ENCODE data around the gene SEMA3E.
"Not testable (repeated sequence)": the region's sequence is repeated elsewhere in the genome, so short reads cannot be mapped to it uniquely, and the experiment has no call there.

SEMA3E gene

GRCh38 chr7:83457022-83457892 lies 191.7 kb downstream of the SEMA3E start:
- FAIRE-seq = no peak
- DNase-seq (ENCODE audit: insufficient read length, low spot score) = no peak

GRCh38 chr7:83456413-83456812 lies 192.5 kb downstream of the SEMA3E start:
- FAIRE-seq (no peak), DNase-seq (ENCODE audit: insufficient read length, low spot score) (no peak)

DNA sequence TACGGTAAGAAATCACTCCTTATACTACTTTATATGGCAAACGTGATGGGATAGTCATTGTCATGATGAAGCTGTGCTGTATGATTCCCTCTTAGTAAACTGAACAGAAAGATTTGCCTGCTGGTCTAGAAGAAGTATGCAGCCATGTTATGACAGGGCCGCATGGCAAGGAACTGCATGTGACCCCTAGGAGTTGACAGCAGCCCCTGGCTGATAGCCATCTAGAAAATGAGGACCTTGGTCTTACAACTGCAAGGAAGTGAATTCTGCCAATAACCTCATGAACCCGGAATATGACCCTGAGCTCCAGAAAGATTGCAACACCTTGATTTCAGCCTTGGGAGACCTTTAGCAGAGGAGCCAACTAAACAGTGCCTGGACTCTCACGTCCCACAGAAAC lies 193.3 kb downstream of the SEMA3E start:
- FAIRE-seq (no peak), DNase-seq (ENCODE audit: insufficient read length, low spot score) (no peak)

GRCh38 chr7:83452256-83452655 lies 196.7 kb downstream of the SEMA3E start:
- DNase-seq (ENCODE audit: insufficient read length, low spot score) (no peak), FAIRE-seq (no peak)

DNA sequence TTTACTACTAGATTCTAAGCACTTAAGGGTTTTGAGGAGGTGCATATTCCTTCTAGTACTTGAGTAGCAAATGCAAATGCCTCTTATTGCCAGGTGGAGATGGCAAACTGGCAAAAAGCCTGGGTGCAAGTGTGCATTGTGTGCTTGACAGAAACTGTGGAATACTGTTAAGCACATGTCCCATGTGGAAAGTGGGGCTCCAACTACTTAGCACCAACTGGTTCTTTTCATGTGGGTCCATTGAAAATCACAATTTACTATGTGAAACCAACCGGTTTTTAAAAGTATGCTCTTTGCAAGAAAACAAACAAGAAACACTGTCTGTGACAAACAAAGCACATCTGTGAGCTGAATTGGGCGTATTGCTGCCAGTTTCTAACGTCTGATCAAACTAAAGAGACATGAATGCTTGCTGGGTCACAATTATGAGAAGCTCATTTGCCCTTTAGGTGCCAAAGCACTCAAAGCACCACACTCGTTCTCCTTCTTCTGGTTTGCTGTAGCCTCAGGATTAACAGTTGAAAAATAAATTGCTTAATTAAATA lies 197.4 kb downstream of the SEMA3E start:
- FAIRE-seq (no peak), DNase-seq (ENCODE audit: insufficient read length, low spot score) (no peak)

- DNase-seq (ENCODE audit: insufficient read length, low spot score) (no peak), FAIRE-seq (no peak)
Observed at GRCh38 chr7:83449781-83450180, 199.2 kb downstream of the SEMA3E start.

- FAIRE-seq = no peak
Observed at GRCh38 chr7:83447681-83448080, 201.3 kb downstream of the SEMA3E start.

DNA sequence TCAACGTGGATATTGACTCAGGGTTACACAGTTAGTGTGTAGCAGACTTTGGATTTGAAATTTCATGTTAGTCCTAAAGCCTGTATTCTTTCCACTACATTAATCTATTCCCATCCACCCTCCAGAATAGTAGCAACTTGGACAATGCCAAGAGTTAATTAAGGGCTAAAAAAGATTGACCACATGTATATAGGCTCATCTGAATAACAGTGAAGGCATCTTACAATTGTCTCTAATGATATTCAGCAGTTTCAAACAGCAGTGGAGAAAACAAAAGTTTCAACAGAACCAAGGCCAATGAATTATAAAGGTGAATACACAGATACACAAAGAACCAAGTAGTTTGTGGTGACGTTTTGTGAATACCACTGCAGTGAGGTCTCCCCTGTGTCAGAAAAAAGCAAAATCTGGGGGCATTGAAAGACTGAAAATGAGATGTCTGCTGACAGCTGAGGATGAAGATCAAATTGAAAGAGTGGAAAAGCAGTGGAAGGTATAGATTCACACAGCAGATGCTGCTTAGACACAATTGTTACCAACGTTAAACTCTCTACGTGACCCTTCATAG lies 202.8 kb downstream of the SEMA3E start:
- FAIRE-seq (no peak), DNase-seq (ENCODE audit: insufficient read length, low spot score) (no peak)

More at GRCh38 chr7:83447681-83448080, 201.3 kb downstream of the SEMA3E start:
- DNase-seq (ENCODE audit: insufficient read length, low spot score) = no peak

GRCh38 chr7:83442911-83443310 lies 206.0 kb downstream of the SEMA3E start:
- FAIRE-seq = no peak
- DNase-seq (ENCODE audit: insufficient read length, low spot score) = no peak

- DNase-seq (ENCODE audit: insufficient read length, low spot score) = no peak
Observed at GRCh38 chr7:83439026-83439425, 209.9 kb downstream of the SEMA3E start.

GRCh38 chr7:83430289-83430688 lies 218.7 kb downstream of the SEMA3E start:
- not testable (repeated sequence) for FAIRE-seq; DNase-seq (ENCODE audit: insufficient read length, low spot score)

More at GRCh38 chr7:83439026-83439425, 209.9 kb downstream of the SEMA3E start:
- no peak for FAIRE-seq

DNA sequence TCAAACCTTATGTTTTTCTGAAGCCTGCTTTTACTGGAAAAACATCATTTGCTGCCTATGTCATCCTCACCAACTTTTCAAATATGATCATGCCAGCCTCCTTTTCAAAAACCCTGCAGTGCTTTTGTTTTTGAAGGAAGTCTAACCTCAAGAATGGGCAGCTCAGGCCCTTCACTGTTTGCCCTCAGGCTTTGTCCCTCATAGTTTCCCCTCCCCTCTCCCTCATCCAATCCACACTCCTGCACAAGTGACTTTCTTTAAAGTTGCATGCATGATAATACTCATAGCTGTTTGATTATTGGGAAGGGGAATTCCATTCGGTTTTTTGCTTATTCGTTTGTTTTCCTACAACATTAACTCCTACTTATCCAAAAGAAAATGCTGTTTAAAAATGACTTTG lies 219.4 kb downstream of the SEMA3E start:
- FAIRE-seq (no peak), DNase-seq (ENCODE audit: insufficient read length, low spot score) (no peak)

- no peak for FAIRE-seq
- DNase-seq (ENCODE audit: insufficient read length, low spot score) = no peak
Observed at GRCh38 chr7:83427884-83428283, 221.1 kb downstream of the SEMA3E start.

GRCh38 chr7:83426325-83426724 lies 222.6 kb downstream of the SEMA3E start:
- no peak for FAIRE-seq
- DNase-seq (ENCODE audit: insufficient read length, low spot score) = no peak

- DNase-seq (ENCODE audit: insufficient read length, low spot score) (no peak), FAIRE-seq (no peak)
Observed at GRCh38 chr7:83419013-83419412, 229.9 kb downstream of the SEMA3E start.

DNA sequence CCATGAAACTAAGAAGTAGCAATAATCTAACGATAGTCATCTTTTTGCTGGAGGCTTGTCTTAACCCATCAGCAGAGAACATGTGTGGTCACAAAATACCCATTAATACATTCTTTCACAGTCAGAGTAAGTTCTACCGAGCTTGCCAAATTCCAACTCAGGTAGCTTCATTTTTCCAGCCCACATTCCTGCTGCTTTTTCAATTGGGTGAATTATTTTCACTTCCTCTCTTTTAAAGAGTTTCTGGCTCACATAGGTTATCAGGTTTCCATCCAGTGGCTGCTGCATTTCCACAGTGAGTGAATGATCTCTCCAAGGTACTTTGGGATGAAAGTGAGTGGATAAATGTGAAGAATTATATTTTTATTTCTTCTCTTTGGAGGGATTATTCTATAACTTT lies 233.1 kb downstream of the SEMA3E start:
- no peak for FAIRE-seq
- no peak for DNase-seq (ENCODE audit: insufficient read length, low spot score)

DNA sequence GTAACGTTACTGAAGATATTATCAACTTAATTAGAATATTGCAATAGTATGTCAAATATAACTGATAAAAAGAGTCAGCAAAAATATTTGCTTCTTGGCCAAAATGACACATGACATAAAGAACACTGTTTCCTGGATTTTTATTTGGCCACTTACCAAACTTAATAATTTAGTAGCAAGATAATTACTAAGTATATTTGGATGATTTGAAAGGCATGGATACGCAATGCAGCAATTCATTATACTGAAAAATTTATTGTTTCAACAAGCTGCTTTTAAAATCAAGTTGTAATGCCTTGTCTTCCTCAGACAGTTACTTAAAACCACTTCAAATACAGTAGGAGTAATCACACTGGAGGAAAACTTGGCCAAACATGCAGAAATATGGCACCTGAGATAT lies 234.0 kb downstream of the SEMA3E start:
- DNase-seq (ENCODE audit: insufficient read length, low spot score) (no peak), FAIRE-seq (no peak)

- no peak for DNase-seq (ENCODE audit: insufficient read length, low spot score)
- no peak for FAIRE-seq
Observed at GRCh38 chr7:83413831-83414230, 235.1 kb downstream of the SEMA3E start.

GRCh38 chr7:83413424-83413823 lies 235.5 kb downstream of the SEMA3E start:
- DNase-seq (ENCODE audit: insufficient read length, low spot score) = no peak
- no peak for FAIRE-seq

DNA sequence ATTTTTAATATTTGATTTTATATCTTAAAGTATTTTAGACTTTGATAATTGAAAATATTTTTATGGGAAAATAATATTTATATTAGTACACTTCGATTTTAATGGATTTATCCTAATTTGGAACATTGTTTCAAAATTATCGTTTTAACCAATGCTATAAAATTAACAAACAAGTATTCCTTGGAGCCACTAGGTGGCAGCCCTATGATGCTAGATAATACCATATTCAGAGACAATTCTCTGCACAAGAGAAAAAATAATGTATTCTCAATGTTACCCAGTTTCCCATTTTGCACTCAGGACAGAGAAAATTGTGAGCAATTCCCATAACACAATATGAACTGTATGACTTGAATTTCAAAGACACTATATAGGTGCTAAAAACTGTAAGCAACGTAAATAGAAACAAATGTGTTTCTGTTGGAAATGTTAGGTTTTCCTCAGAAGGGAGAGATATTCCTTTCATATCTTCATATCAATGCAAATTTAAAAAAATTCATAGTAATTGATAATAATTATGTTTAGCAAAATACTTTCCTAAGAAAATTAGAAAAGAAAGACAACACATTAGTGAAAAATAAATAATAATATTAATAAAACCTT lies 237.8 kb downstream of the SEMA3E start:
- DNase-seq (ENCODE audit: insufficient read length, low spot score) (no peak), FAIRE-seq (no peak)

DNA sequence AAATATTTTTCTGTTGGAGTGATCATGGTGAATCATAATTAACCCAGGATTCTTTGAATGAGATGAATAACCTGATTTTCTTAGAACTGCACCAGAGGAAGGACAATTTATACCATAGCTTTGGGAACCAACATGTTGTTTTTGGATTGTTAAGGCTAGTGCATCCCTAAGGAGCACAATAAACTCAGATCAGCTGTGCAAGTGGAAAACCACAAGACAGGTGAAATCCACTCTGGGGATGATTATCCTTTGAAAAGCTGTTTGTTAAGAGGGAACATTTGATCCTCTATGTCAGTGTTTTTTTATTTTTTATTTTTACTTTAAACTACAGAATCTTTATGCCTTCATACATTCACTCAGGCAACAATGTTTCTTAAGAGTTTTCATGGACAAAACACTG lies 254.2 kb downstream of the SEMA3E start:
- FAIRE-seq = no peak
- no peak for DNase-seq (ENCODE audit: insufficient read length, low spot score)

DNA sequence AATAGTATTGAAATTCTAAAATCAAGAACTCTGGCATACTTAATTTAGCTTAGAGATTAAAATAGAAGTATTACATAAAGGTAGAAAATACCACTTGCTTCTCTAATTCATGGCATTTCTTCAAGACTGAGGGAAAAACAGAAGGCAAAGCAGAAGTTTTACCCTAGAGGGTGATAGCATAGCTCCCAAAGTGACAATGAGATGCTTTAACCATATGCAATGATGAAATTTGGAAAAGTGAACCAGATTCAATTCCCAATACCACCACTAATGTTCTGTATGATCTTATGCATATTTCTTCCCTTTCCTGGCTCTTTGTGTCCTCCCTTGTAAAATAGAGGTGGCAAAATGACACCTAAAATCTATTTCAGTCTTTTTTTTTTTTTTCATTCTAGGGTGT lies 260.5 kb downstream of the SEMA3E start:
- FAIRE-seq (no peak), DNase-seq (ENCODE audit: insufficient read length, low spot score) (no peak)

Measured in HTR-8/SVneo (cell line).